H1 (cell line): ENCODE measurements around the gene TLE4. TPM values are rescaled to one million over a fixed set of nuclear protein-coding genes. Genes with fewer than 3 reads are reported as not detected.

ENCODE experiments used
- CTCF ChIA-PET: fragments of 300-600 bp; sonication (Branson Sonifier 250); formaldehyde crosslinking; loops from one replicate; lab custom pipeline; 2021; ENCODE audit not compliant: partially characterized antibody; lab: Charles Lee
- POLR2A ChIA-PET: fragments of 300-600 bp; sonication (Branson Sonifier 250); formaldehyde crosslinking; loops from one replicate; lab custom pipeline; 2021; ENCODE audit warnings: inconsistent platforms; ENCODE audit not compliant: partially characterized antibody; lab: Charles Lee
- DNase-seq, 2 experiments: peaks; one replicate each; pipeline versions ENCODE4 v3.0.0 to v3.0.0-alpha.2; 2010 to 2022; ENCODE audit warnings: low spot score in 2 of 2, low read depth in 1 of 2, mixed read lengths in 1 of 2
- FAIRE-seq: peaks from 2 replicates; lab custom pipeline; 2011; peaks lifted over from hg19 to GRCh38; lab: Jason Lieb, UNC
- H2AFZ ChIP-seq: 2 replicates; pipeline ENCODE4 v1.8.1; 2012; ENCODE audit warnings: low read length, inconsistent platforms
- H2AK5ac ChIP-seq: 2 replicates; pipeline ENCODE4 v1.6.1; 2013; ENCODE audit warnings: low read depth, low read length
- H2BK120ac ChIP-seq: replicated peaks from 2 replicates; pipeline ENCODE3; 2013; ENCODE audit warnings: low read depth, low read length, inconsistent platforms
- H2BK12ac ChIP-seq: 2 replicates; pipeline ENCODE4 v1.6.1; 2013; ENCODE audit warnings: low read depth, low read length
- H2BK15ac ChIP-seq: 2 replicates; pipeline ENCODE4 v1.6.1; 2013; ENCODE audit warnings: low read length
- H2BK20ac ChIP-seq: 2 replicates; pipeline ENCODE4 v1.6.1; 2013; ENCODE audit warnings: low read length
- H2BK5ac ChIP-seq: 2 replicates; pipeline ENCODE4 v1.6.1; 2013; ENCODE audit warnings: low read depth, low read length
- H3K14ac ChIP-seq: 2 replicates; pipeline ENCODE4 v1.6.1; 2013; ENCODE audit warnings: inconsistent platforms; ENCODE audit not compliant: insufficient read length
- H3K18ac ChIP-seq: 2 replicates; pipeline ENCODE4 v1.6.1; 2013; ENCODE audit warnings: low read length; ENCODE audit errors: extremely low read depth
- H3K23ac ChIP-seq: 2 replicates; pipeline ENCODE4 v1.6.1; 2013; ENCODE audit warnings: inconsistent platforms; ENCODE audit not compliant: insufficient read length
- H3K23me2 ChIP-seq: 2 replicates; pipeline ENCODE4 v1.6.1; 2013; ENCODE audit warnings: low read depth, low read length
- H3K27ac ChIP-seq: 2 replicates; pipeline ENCODE4 v1.6.1; 2011; ENCODE audit warnings: low read depth, low read length, inconsistent platforms
- H3K27me3 ChIP-seq, 4 experiments: replicated peaks in 1 of 4; 1 replicate in 1 of 4; 2 replicates in 3 of 4; pipeline versions ENCODE4 v1.6.1 to v1.8.1; 2011 to 2013; ENCODE audit warnings: low read length in 3 of 4, mild to moderate bottlenecking in 3 of 4, inconsistent platforms in 2 of 4, mixed read lengths in 2 of 4, moderate library complexity in 1 of 4; ENCODE audit not compliant: control insufficient read depth in 3 of 4, insufficient read depth in 3 of 4; ENCODE audit errors: extremely low read depth in 1 of 4
- H3K36me3 ChIP-seq, 4 experiments: 2 replicates each; pipeline versions ENCODE4 v1.6.1 to v1.8.1; 2011 to 2013; ENCODE audit warnings: mild to moderate bottlenecking in 4 of 4, low read length in 3 of 4, moderate library complexity in 2 of 4, control low read depth in 1 of 4, inconsistent platforms in 1 of 4; ENCODE audit not compliant: insufficient read depth in 4 of 4, control insufficient read depth in 2 of 4
- H3K4ac ChIP-seq: replicated peaks from 2 replicates; pipeline ENCODE3; 2013; ENCODE audit warnings: low read length, low read depth, mixed read lengths, inconsistent platforms; ENCODE audit not compliant: insufficient read length
- H3K4me1 ChIP-seq, 4 experiments: replicated peaks in 1 of 4; 1 replicate in 1 of 4; 2 replicates in 3 of 4; pipeline versions ENCODE4 v1.6.1 to v1.8.1; 2011 to 2013; ENCODE audit warnings: low read length in 3 of 4, inconsistent platforms in 2 of 4, mixed read lengths in 1 of 4; ENCODE audit not compliant: insufficient read depth in 4 of 4, control insufficient read depth in 3 of 4
- H3K4me2 ChIP-seq, 2 experiments: 2 replicates each; pipeline versions ENCODE4 v1.6.1 to v1.8.1; 2011 to 2013; ENCODE audit warnings: low read depth in 2 of 2, low read length in 2 of 2, control low read depth in 1 of 2, inconsistent platforms in 1 of 2, mild to moderate bottlenecking in 1 of 2; ENCODE audit not compliant: insufficient read depth in 1 of 2
- H3K4me3 ChIP-seq, 4 experiments: fragments of 200-600, 300-600 bp in 1 of 4; sonication (generic), shearing (Covaris generic), sonication (Bioruptor Twin) in 1 of 4; 2 replicates each; pipeline versions ENCODE4 v1.5.1 to v1.8.1; 2011 to 2016; ENCODE audit warnings: low read length in 4 of 4, low read depth in 3 of 4, control low read depth in 2 of 4, inconsistent platforms in 2 of 4, mild to moderate bottlenecking in 2 of 4, mixed read lengths in 1 of 4, moderate library complexity in 1 of 4; ENCODE audit not compliant: insufficient read depth in 2 of 4; ENCODE audit errors: extremely low read depth in 1 of 4
- H3K56ac ChIP-seq: replicated peaks from 2 replicates; pipeline ENCODE3; 2013; ENCODE audit warnings: low read depth, mild to moderate bottlenecking, mixed read lengths, low read length, inconsistent platforms; ENCODE audit not compliant: insufficient read length
- H3K79me1 ChIP-seq: 2 replicates; pipeline ENCODE4 v1.6.1; 2013; ENCODE audit warnings: low read depth, low read length, control low read depth
- H3K79me2 ChIP-seq, 2 experiments: 2 replicates each; pipeline versions ENCODE4 v1.6.1 to v1.8.1; 2012 to 2013; ENCODE audit warnings: low read length in 2 of 2, mild to moderate bottlenecking in 2 of 2, inconsistent platforms in 1 of 2; ENCODE audit not compliant: insufficient read depth in 2 of 2, control insufficient read depth in 1 of 2
- H3K9ac ChIP-seq, 4 experiments: replicated peaks in 1 of 4; 1 replicate in 1 of 4; 2 replicates in 3 of 4; pipeline versions ENCODE4 v1.6.1 to v1.8.1; 2011 to 2013; ENCODE audit warnings: low read depth in 3 of 4, low read length in 3 of 4, control low read depth in 2 of 4, mild to moderate bottlenecking in 2 of 4, moderate library complexity in 2 of 4, inconsistent platforms in 1 of 4; ENCODE audit errors: extremely low read depth in 1 of 4
- H3K9me3 ChIP-seq, 2 experiments: 2 replicates each; pipeline versions ENCODE4 v1.6.1 to v1.8.1; 2012 to 2013; ENCODE audit warnings: mild to moderate bottlenecking in 2 of 2, moderate library complexity in 2 of 2, control low read depth in 1 of 2, inconsistent platforms in 1 of 2, low read depth in 1 of 2, low read length in 1 of 2, mixed read lengths in 1 of 2; ENCODE audit not compliant: insufficient read depth in 2 of 2
- H4K20me1 ChIP-seq, 2 experiments: replicated peaks in 1 of 2; 2 replicates each; pipeline versions ENCODE3 to v1.8.1; 2011 to 2013; ENCODE audit warnings: inconsistent platforms in 2 of 2, low read length in 2 of 2, mild to moderate bottlenecking in 1 of 2; ENCODE audit not compliant: insufficient read depth in 2 of 2, control insufficient read depth in 1 of 2
- H4K5ac ChIP-seq: 2 replicates; pipeline ENCODE4 v1.6.1; 2013; ENCODE audit warnings: low read length, low read depth, mixed read lengths, inconsistent platforms; ENCODE audit not compliant: insufficient read length
- H4K8ac ChIP-seq: 2 replicates; pipeline ENCODE4 v1.8.0; 2013; ENCODE audit warnings: mild to moderate bottlenecking, moderate library complexity, low read length, inconsistent platforms; ENCODE audit not compliant: insufficient read depth; ENCODE audit errors: extremely low read depth
- H4K91ac ChIP-seq: replicated peaks from 2 replicates; pipeline ENCODE3; 2013; ENCODE audit warnings: low read length, mixed read lengths, inconsistent platforms; ENCODE audit not compliant: insufficient read length
- CBX8 ChIP-seq: fragments of 300-800, 300-1000 bp; sonication (generic); IDR thresholded peaks from 2 replicates; pipeline ENCODE4 v1.7.1; 2016; ENCODE audit warnings: low read depth, low read length, borderline replicate concordance
- JUN ChIP-seq: IDR thresholded peaks from 2 replicates; pipeline ENCODE4 v1.6.1; 2011; ENCODE audit warnings: low read depth, mild to moderate bottlenecking, improper control_type of control experiment, low read length
- JUND ChIP-seq: IDR thresholded peaks from 2 replicates; pipeline ENCODE4 v1.6.1; 2011; ENCODE audit warnings: mild to moderate bottlenecking, improper control_type of control experiment, low read length
- NRF1 ChIP-seq: IDR thresholded peaks from 2 replicates; pipeline ENCODE4 v1.6.1; 2011; ENCODE audit warnings: mild to moderate bottlenecking, low read depth, low read length, improper control_type of control experiment
- RAD21 ChIP-seq, 2 experiments: IDR thresholded peaks in 1 of 2; conservative IDR thresholded peaks in 1 of 2; 2 replicates each; pipeline ENCODE4 v1.6.1; 2011; ENCODE audit warnings: low read depth in 2 of 2, low read length in 2 of 2, improper control_type of control experiment in 1 of 2, inconsistent platforms in 1 of 2, mild to moderate bottlenecking in 1 of 2, moderate library complexity in 1 of 2
- RFX5 ChIP-seq: IDR thresholded peaks from 2 replicates; pipeline ENCODE4 v1.6.1; 2011; ENCODE audit warnings: low read depth, low read length, improper control_type of control experiment, borderline replicate concordance
- RNF2 ChIP-seq: fragments of 200-900, 300-1000 bp; sonication (generic); IDR thresholded peaks from 2 replicates; pipeline ENCODE4 v1.7.1; 2016; ENCODE audit warnings: borderline replicate concordance, low read depth, mild to moderate bottlenecking, antibody characterized with exemption, low read length; ENCODE audit not compliant: poor library complexity, severe bottlenecking; ENCODE audit errors: missing control alignments
- SP4 ChIP-seq: IDR thresholded peaks from 2 replicates; pipeline ENCODE4 v1.6.1; 2012; ENCODE audit warnings: low read length, inconsistent platforms
- TBP ChIP-seq: IDR thresholded peaks from 2 replicates; pipeline ENCODE4 v1.6.1; 2011; ENCODE audit warnings: low read depth, low read length, improper control_type of control experiment
- TCF12 ChIP-seq: IDR thresholded peaks from 2 replicates; pipeline ENCODE4 v1.6.1; 2011; ENCODE audit warnings: low read depth, mild to moderate bottlenecking, low read length
- WGBS, 2 experiments: shearing (Covaris generic) in 1 of 2; methylation state at CpG; one replicate each; pipeline versions ENCODE4 v1.1.6 to v1.1.7; 2013 to 2015; ENCODE audit warnings: low lambda C conversion rate in 2 of 2, mixed read lengths in 2 of 2, inconsistent platforms in 1 of 2, low coverage in 1 of 2, missing lambda C conversion rate in 1 of 2; ENCODE audit not compliant: insufficient replicate concordance in 2 of 2, insufficient coverage in 1 of 2, insufficient read length in 1 of 2; ENCODE audit errors: extremely low coverage in 1 of 2, missing lambda C conversion rate in 1 of 2; 5-methylcytosine and 5-hydroxymethylcytosine counted together
- polyA plus RNA-seq, 7 experiments: library from polyadenylated mRNA; depleted of rRNA in 3 of 7; stranded (reverse) in 5 of 7; unstranded in 2 of 7; fragments of >200 nt in 5 of 7; fragments of 200-250 nt in 2 of 7; gene quantifications; 1 replicate in 5 of 7; 2 replicates in 1 of 7; 4 replicates in 1 of 7; pipeline versions ENCODE4 v1.2.1 to v1.2.3, GENCODE V29; 2011 to 2013; ENCODE audit warnings: missing spikeins in 2 of 7, mixed read lengths in 2 of 7
- total RNA-seq: library from RNA; stranded (reverse); fragmentation: NEBNext Ultra II Directional; extraction: Animal tissue kit (Norgen Biotek cat#: 25700); gene quantifications from 2 replicates; pipeline ENCODE4 v1.2.1, GENCODE V29; 2021
- TF ChIP-seq, protein P1 (sequence below): IDR thresholded peaks from 2 replicates; pipeline ENCODE4 v1.6.1; 2011; ENCODE audit warnings: low read depth, mild to moderate bottlenecking, low read length; ENCODE audit not compliant: insufficient read depth
- TF ChIP-seq, protein P2 (sequence below): IDR thresholded peaks from 2 replicates; pipeline ENCODE4 v1.6.1; 2012; ENCODE audit warnings: low read length, inconsistent platforms

Gene TLE4
- total and polyA plus RNA-seq, 2 of the 8 experiments (the other 6 are each of a cell fraction or from before 2014, with no cell fraction given) = 32.4 to 36.9 TPM

DNA sequence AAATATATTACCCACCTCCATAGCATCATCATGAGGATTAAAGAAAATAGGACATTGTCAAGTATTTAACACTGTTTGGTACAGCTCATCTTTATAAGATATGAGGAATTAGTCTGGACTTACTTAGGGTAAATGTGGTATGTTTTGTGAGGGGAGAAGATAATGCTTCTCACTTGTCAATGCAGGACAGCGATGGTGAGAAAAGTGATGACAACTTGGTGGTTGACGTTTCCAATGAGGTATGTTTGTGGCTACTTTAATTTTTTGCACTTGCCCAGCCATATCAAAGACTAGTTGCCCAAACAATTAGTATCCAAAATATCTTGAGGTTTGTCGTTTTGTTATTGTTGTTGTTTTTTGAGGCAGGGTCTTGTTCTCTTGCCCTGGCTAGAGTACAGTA is 133.9 kb downstream of the TLE4 start:
- H2BK20ac ChIP-seq = no peak overlapping the region
- no peaks in the 10 kb centered on the region for H3K9me3 ChIP-seq
- FAIRE-seq = no peak
- H3K79me2 ChIP-seq = no peaks in the 10 kb centered on the region
- H2BK12ac ChIP-seq = no peak overlapping the region
- H3K23me2 ChIP-seq = no peaks in the 10 kb centered on the region
- WGBS, 2 experiments = 92% methylated on average over 3 of the region's 3 CpGs; no CpG with 5 or more reads in 1 of the 2 experiments
- H3K4me2 ChIP-seq = no peak overlapping the region
- H3K18ac ChIP-seq = no peak overlapping the region
- ChIA-PET POLR2A (no interaction called here), CTCF (no interaction called here)
- H3K36me3 ChIP-seq = peaks cover 4 to 31% (median 10%) of the 10 kb centered on the region in 4 experiments; a peak in 6 of 8 replicates
- no peak overlapping the region for H4K8ac ChIP-seq
- H3K14ac ChIP-seq = no peak overlapping the region
- no peak overlapping the region for H2AK5ac ChIP-seq
- H2BK15ac ChIP-seq = no peak overlapping the region
- no peak overlapping the region for H2AFZ ChIP-seq
- H3K27me3 ChIP-seq = no peaks in the 10 kb centered on the region
- no peak overlapping the region for H3K27ac ChIP-seq
- no peak overlapping the region for H2BK120ac ChIP-seq
- no peak overlapping the region for H4K91ac ChIP-seq
- peaks cover 2 to 4% (median 3%) of the 10 kb centered on the region in 4 experiments; a peak in 4 of 7 replicates for H3K4me1 ChIP-seq
- H3K23ac ChIP-seq = no peak overlapping the region
- H3K9ac ChIP-seq = no peak overlapping the region
- H4K20me1 ChIP-seq = no peaks in the 10 kb centered on the region
- H3K4ac ChIP-seq = no peak overlapping the region
- no peak overlapping the region for H4K5ac ChIP-seq
- no peak for DNase-seq
- no peak overlapping the region for H3K4me3 ChIP-seq
- H3K79me1 ChIP-seq = no peaks in the 10 kb centered on the region
- H3K56ac ChIP-seq = no peak overlapping the region
- H2BK5ac ChIP-seq = no peak overlapping the region
- no peak for TF ChIP-seq TBP
- TF ChIP-seq, protein P1, sequence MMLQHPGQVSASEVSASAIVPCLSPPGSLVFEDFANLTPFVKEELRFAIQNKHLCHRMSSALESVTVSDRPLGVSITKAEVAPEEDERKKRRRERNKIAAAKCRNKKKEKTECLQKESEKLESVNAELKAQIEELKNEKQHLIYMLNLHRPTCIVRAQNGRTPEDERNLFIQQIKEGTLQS = no peak
- TF ChIP-seq SP4 = no peak
- TF ChIP-seq CBX8 = no peak
- no peak for TF ChIP-seq JUND
- TF ChIP-seq RAD21 (IDR thresholded peaks at IDR 0.05 in 1 of 2, conservative IDR thresholded peaks at IDR 0.05 in 1 of 2; ENCODE audit: low read depth in 2 of 2, low read length in 2 of 2) = no peak
- TF ChIP-seq NRF1 = no peak
- no peak for TF ChIP-seq RFX5
- TF ChIP-seq JUN = no peak
- TF ChIP-seq, protein P2, sequence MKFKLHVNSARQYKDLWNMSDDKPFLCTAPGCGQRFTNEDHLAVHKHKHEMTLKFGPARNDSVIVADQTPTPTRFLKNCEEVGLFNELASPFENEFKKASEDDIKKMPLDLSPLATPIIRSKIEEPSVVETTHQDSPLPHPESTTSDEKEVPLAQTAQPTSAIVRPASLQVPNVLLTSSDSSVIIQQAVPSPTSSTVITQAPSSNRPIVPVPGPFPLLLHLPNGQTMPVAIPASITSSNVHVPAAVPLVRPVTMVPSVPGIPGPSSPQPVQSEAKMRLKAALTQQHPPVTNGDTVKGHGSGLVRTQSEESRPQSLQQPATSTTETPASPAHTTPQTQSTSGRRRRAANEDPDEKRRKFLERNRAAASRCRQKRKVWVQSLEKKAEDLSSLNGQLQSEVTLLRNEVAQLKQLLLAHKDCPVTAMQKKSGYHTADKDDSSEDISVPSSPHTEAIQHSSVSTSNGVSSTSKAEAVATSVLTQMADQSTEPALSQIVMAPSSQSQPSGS = no peak
- TF ChIP-seq TCF12 = no peak
- TF ChIP-seq RNF2 = no peak
